Retinal pigment epithelial cell (primary cell): ENCODE results near the gene EGLN2.

Experiments used
- DNase-seq: peaks from one replicate; pipeline ENCODE4 v3.0.0-alpha.2; 2010; ENCODE audit warnings: low read depth
- H3K4me3 ChIP-seq: 2 replicates; pipeline ENCODE4 v1.5.1; 2011; ENCODE audit warnings: mild to moderate bottlenecking, low read length, control low read depth, moderate library complexity
- TF ChIP-seq, protein P1 (sequence below): conservative IDR thresholded peaks from 2 replicates; pipeline ENCODE4 v1.5.1; 2011; ENCODE audit warnings: low read depth, low read length, control low read depth, inconsistent platforms

Gene EGLN2

GRCh38 chr19:40804783-40805242, 5.8 kb downstream of the EGLN2 start:
- DNase-seq = no peak
- TF ChIP-seq, protein P1, sequence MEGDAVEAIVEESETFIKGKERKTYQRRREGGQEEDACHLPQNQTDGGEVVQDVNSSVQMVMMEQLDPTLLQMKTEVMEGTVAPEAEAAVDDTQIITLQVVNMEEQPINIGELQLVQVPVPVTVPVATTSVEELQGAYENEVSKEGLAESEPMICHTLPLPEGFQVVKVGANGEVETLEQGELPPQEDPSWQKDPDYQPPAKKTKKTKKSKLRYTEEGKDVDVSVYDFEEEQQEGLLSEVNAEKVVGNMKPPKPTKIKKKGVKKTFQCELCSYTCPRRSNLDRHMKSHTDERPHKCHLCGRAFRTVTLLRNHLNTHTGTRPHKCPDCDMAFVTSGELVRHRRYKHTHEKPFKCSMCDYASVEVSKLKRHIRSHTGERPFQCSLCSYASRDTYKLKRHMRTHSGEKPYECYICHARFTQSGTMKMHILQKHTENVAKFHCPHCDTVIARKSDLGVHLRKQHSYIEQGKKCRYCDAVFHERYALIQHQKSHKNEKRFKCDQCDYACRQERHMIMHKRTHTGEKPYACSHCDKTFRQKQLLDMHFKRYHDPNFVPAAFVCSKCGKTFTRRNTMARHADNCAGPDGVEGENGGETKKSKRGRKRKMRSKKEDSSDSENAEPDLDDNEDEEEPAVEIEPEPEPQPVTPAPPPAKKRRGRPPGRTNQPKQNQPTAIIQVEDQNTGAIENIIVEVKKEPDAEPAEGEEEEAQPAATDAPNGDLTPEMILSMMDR = peak; percentile 38
- no peak overlapping the region for H3K4me3 ChIP-seq

DNA sequence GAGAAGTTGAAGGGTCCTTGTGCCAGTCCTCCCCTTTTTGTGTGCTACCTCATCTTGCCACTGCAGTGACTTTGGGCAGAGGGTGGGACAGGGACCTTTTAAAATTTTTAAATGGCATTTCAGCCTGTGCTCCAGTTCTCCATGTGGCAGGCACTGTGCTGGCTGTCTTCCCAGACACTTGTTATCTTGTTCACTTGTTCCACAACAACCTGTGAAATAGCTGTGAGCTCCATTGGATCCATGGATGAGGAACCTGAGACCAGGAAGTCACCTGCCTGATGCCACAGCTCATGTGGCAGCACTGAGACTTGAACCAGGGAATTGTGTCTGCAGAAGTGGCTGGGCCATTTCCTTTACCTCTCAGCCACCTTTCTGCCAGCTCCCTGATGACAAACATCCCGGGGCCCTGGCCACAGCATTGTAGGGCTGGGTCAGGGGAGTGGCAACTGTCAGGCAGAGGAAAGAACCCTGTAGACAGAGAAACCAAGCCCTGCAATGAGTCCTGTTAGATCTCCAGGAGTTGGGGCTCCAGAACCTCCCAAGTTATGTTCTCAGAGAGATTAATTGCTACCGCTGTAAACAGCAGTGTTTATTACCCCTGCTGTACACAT, 6.4 kb downstream of the EGLN2 start:
- no peak for DNase-seq
- H3K4me3 ChIP-seq = no peak overlapping the region

GRCh38 chr19:40806423-40807146, 7.6 kb downstream of the EGLN2 start:
- TF ChIP-seq, protein P1 = peak; percentile 91
- H3K4me3 ChIP-seq = no peak overlapping the region
- DNase-seq = peak; percentile 88

More for the DNA sequence above, 6.4 kb downstream of the EGLN2 start:
- TF ChIP-seq, protein P1 = no peak

DNA sequence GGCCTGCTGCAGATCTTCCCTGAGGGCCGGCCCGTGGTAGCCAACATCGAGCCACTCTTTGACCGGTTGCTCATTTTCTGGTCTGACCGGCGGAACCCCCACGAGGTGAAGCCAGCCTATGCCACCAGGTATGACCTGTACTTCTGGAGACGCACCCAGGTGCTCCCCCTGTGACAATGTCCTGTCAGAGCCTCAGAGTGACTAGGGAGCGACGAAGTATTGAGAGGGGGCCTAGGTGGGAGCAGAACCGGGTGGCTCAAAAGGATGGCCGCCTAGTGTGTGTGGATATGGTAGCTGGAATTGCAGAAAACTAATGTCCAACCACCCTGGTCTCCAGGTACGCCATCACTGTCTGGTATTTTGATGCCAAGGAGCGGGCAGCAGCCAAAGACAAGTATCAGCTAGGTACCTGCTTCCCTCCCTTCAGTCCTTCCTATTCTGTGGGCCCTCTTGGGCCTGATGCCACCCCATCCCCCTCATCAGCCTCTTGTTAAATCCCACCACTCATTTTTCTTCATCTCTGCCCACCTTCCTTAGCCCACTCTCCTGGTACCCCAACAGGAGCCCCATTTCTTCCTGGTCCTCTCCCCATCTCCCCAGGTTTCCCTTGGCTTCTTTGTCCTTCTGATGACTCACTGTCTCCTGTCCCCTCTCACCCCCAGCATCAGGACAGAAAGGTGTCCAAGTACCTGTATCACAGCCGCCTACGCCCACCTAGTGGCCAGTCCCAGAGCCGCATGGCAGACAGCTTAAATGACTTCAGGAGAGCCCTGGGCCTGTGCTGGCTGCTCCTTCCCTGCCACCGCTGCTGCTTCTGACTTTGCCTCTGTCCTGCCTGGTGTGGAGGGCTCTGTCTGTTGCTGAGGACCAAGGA, 8.4 kb downstream of the EGLN2 start:
- no peak for DNase-seq
- TF ChIP-seq, protein P1 = peak; percentile 47
- no peak overlapping the region for H3K4me3 ChIP-seq

DNA sequence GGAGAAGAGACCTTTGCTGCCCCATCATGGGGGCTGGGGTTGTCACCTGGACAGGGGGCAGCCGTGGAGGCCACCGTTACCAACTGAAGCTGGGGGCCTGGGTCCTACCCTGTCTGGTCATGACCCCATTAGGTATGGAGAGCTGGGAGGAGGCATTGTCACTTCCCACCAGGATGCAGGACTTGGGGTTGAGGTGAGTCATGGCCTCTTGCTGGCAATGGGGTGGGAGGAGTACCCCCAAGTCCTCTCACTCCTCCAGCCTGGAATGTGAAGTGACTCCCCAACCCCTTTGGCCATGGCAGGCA, 9.0 kb downstream of the EGLN2 start:
- TF ChIP-seq, protein P1 = no peak
- no peak overlapping the region for H3K4me3 ChIP-seq
- no peak for DNase-seq

- DNase-seq = no peak
- no peak overlapping the region for H3K4me3 ChIP-seq
- TF ChIP-seq, protein P1 = no peak
Observed at GRCh38 chr19:40808497-40808896, 9.5 kb downstream of the EGLN2 start.
